Measurements from ENCODE around the gene DMXL1.
A peak's percentile ranks its signal among the peaks of the same experiment; 100 is the strongest.
"Not testable (repeated sequence)": the region's sequence is repeated elsewhere in the genome, so short reads cannot be mapped to it uniquely, and the experiment has no call there.

DMXL1 gene

DNA sequence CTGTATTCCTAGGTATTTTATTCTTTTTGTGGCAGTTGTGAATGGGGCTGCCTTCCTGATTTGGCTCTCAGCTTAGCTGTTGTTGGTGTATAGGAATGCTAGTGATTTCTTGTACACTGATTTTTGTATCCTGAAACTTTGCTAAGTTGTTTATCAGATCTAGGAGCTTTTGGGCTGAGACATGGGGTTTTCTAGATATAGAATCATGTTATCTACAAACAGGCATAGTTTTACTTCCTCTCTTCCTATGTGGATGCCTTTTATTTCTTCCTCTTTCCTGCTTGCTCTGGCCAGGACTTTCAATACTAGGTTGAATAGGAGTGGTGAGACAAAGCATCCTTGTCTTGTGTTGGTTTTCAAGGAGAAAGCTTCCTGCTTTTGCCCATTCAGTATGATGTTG lies 129.9 kb downstream of the DMXL1 start:
- peak; percentile 2 for DNase-seq (ENCODE audit: low spot score)

DNA sequence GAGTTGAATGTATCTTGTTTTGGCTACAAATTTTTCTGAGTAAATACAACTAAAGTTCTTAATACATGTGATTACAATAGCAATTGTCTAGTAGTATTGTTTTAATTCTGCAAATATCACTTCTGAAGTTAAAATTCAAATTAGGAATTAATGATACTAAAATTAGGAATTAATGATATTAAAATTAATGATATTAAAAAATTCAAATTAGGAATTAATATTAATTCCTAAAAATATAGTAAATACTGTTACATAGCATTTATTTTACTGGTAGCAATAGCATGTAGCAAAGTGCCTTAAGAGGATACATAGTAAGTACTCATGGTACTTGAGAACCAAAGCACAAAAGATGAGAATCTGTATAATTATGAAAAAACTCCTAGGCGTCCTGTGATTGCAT lies 136.2 kb downstream of the DMXL1 start:
- no peak for DNase-seq (ENCODE audit: low spot score)

DNA sequence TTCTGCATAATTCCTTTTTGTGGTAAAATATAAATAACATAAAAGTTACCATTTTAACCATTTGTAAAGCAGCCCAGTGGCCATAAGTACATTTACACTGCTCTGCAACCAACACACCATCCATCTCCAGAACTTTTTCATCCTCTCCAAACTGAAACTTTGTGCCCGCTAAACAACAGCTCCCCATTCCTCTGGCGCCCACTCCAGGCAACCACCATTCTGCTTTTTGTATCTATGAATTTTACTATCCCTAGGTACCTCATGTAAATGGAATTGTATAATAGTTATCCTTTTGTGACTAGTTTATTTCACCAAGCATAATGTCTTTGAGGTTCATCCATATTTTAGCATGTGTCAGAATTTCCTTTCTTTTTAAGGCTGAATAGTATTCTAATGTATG lies 141.1 kb downstream of the DMXL1 start:
- no peak for DNase-seq (ENCODE audit: low spot score)

DNA sequence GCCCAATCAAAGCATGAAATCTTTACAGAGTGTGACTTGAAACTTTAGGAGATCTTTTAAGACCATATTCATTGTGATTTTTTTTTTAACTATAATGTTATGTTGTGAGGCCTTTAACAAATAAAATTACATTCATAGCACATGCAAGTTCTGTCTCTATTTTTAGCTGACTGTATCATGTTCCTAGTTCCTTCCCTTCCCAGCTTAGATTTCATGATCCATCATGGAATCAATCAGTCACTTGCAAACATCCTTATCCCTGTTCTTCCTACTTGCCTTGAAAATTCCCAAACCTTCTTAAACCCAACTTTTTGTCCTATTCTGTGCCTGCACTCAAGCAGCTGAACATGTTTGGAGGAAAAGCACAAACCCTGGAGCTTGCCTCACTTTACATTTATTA lies 141.8 kb downstream of the DMXL1 start:
- DNase-seq (ENCODE audit: low spot score), result no peak

DNA sequence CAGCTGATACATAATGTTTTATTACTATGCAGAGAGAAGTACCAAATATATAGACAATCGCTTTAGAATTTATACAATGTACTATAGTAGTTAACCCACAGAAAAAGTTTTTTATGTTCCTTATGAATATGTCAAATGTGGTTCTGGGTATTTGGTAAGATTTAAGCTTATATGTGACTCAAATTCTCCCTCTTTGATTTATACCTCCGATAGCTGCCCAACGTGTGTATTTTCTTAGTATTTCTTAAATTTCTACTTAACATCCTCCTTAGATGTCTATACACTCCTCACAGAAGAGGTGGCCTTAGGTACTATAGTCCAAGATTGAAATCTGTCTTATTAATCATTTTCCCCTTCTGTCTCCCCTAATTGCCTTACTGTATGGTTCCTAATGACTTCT lies 146.3 kb downstream of the DMXL1 start:
- DNase-seq (ENCODE audit: low spot score), result no peak

DNA sequence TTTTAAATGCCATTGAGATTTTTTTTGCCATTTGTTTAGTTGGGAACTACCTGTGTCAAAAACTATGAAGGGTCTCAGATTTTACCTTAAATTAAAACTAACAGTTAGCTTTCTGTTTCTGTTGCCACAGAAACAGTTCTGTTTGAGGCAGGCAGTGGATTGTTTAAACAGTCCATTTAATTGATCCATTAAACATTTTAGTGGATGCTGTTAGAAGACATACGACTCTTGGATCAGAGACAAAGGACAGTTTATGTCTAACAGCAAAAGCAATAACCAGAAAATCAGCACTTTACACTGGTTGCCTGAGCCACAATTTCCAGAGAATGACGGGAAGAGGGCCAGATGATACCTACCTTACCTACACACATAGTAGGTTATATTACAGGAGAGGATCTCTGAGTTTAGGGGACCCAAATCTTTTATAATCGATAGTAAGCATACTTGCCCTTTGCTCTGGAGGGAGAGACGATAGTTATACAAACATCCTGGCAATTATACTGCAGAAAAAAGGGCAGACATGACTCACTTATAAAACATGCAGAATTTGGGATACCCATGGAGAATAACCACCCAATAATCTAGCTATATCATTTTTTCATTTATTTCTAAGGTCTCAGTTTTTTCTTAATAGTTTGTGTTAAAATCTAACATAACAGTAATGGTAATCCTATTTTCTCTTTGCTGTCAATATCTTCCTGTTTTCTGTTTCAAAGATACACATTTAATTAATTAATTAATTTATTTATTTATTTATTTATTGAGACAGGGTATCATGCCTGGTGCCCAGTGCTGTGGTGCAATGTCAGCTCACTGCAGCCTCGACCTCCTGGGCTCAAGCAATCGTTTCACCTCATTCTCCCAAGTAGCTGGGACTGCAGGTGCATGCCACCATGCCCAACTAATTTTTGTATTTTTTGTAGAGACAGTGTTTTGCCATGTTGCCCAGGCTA lies 148.2 kb downstream of the DMXL1 start:
- no peak for DNase-seq (ENCODE audit: low spot score)

DNA sequence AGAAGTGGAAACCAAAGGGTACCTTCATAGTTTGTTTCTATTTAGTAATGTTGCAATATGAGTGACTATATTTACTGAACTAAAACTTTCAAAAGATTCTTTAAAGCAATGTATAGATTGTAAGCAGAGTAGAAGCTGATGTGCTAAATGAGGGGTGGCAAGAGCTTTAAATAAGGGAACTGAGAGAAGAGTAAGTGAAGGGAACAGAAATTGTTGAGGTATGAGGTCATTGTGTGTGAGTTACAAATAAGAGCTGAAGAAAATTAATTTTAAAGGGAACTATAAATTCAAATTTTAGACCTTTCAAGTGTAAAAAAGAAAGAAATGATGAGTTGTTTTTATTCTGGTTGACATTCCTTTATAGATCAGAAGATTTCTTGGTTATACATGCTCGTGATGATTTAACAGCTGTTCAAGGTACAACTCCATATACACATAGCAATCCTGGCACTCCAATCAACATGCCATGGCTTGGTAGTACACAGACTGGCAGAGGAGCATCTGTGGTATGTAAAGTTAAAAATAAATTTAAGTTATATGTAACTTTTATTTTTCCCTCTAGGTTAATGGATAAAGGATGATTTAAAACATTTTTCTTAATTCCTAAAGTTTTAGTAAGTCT lies 149.8 kb downstream of the DMXL1 start:
- DNase-seq (ENCODE audit: low spot score), result no peak

DNA sequence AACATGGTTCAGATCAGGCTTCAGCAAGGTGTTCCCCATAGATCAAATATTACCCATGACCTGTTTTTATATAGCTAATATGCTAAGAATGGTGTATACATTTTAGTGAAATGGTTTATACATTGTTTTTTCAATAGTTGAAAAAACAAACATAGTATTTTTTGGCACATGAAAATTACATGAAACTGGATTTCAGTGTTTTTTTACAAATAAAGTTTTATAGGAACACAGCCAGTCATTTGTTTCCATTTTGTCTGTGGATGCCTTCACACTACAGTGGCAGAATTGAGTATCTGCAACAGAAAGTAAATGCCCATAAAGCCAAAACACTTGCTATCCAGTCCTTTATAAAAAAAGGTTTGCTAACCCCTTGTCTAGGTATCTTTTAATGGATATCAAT lies 150.4 kb downstream of the DMXL1 start:
- no peak for DNase-seq (ENCODE audit: low spot score)

DNA sequence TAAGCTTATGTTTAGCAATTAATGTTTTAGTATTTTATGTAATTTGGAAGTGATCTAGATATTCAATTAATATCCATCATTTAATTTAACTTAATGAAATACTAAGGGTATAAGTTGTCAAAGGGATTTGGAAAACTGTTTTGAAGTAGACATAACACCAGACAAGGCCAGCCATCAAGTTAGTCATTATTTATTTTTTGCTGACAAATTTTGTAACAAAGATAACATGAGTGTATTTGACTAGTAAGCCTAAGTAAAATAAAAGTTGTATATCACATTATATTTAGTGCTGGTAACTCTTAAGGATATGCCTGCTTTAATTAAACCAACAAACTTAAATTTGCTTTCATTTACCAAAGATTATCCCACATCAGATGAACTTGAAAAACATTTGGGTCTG lies 159.1 kb downstream of the DMXL1 start:
- no peak for DNase-seq (ENCODE audit: low spot score)

DNA sequence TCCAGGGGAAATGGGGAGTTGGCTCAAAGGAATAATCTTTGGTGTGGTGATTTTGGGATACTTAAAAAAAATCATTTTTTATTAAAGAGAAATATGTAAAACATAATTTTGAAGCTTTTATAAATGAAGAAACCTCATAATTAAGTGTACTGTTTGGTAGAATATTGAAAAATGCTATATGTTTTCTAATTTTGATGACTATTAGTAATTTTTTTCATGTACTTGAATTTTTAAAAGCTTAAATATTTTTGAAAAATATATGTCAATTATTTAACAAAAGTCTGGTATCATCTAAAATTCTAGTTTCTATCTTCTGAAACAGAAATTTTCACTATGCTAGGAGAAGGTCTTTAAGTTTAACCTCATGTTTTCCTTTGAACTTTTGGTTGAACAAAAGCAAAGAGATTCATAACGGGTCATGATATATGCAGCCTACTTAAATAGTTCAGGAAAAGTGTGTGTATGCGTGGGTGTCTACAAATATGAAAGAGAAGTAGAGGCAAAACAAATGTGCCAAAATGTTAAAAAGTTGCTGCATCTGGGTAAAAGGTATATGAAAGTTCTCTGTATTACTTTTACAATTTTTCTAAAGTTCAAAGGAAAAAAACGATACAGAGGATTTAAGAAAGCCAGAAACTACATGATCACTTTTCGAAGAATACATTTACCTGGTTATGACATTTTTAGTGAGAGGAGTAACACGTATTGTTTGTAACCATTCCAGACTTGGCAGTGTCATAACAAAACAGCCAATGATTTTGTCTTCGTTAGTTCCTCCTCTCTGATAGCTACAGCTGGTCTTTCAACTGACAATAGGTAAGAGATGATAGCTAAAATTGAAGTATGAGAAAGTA lies 167.6 kb downstream of the DMXL1 start:
- no peak for DNase-seq (ENCODE audit: low spot score)

DNA sequence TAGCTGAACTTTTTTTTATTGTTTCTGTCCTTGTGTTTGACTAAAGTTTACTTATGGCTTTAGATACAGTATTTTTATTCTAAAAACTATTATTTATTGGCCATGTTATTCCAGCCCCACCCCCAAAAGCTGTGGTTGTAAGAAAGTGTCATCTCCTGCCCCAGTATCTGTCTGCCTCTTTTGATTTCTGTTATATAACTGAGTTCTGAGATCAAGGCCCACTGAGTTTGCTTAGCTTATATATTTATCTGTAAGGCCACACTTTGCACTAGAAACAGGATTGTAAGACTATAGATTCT lies 168.2 kb downstream of the DMXL1 start:
- no peak for DNase-seq (ENCODE audit: low spot score)

DNA sequence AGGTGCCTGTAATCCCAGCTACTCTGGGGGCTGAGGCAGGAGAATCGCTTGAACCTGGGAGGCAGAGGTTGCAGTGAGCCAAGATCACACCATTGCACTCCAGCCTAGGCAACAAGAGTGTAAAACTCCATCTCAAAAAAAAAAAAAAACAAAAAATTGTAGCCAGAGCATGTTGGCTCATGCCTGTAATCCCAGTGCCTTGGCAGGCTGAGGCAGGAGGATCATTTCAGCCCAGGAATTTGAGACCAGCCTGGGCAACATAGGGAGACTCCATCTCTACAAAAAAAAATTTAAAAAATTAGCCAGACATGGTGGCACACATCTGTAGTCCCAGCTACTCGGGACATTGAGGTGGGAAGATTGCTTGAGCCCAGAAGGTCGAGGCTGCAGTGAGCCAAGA lies 168.9 kb downstream of the DMXL1 start:
- DNase-seq (ENCODE audit: low spot score), result not testable (repeated sequence)

DNA sequence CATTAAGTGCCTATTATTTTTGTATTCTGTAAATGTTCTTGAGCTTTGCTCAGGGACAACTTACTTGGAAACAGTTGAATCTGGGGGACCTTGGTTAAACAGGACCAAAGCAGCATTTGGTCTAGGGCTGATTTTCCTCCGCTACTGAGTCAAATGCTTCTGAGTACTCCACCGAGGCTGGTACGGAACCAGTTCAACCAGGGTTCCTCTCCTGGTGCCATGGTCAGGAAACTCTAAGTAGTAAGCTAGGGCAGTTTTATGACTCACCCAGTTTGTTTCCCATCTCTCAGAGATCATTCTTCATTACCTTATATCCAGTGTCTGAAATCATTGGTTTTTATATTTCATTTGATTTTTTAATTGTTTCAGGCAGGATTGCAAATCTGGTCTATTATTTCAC lies 173.0 kb downstream of the DMXL1 start:
- no peak for DNase-seq (ENCODE audit: low spot score)

DNA sequence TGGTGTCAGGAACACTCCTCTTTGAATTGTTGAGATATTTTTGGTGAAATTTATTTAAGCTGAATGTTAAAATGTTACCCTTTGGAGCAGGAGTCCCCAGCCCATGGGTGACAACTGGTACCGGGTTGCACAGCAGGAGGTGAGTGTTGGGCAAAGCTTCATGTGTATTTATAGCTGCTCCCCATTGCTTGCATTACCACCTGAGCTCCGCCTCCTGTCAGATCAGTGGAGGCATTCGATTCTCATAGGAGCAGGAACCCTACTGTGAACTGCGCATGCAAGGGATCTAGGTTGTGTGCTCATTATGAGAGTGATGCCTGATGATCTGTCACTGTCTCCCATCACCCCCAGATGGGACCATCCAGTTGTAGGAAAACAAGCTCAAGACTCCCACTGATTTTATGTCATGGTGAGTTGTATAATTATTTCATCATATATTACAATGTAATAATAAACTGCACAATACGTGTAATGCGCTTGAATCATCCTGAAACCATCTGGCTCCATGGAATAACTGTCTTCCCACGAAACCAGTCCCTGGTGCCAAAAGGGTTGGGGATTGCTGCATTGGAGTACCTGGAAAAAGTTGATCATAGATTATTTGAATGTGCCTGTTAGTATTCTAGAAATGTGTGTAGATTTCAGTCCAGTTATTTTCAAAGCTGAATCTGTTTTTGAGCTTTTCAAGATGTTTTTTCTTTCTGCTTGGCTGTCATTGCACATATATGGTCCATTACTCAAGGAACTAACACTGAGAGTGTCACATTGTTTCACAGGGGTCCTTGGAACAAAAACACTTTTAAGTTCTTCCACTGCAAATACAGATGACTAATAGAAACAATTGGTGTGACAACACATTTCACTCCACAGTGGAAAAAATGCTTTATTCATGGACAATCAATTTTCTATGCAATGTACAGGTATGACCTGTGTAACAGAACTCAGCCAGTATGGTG lies 180.3 kb downstream of the DMXL1 start:
- DNase-seq (ENCODE audit: low spot score), result no peak

DNA sequence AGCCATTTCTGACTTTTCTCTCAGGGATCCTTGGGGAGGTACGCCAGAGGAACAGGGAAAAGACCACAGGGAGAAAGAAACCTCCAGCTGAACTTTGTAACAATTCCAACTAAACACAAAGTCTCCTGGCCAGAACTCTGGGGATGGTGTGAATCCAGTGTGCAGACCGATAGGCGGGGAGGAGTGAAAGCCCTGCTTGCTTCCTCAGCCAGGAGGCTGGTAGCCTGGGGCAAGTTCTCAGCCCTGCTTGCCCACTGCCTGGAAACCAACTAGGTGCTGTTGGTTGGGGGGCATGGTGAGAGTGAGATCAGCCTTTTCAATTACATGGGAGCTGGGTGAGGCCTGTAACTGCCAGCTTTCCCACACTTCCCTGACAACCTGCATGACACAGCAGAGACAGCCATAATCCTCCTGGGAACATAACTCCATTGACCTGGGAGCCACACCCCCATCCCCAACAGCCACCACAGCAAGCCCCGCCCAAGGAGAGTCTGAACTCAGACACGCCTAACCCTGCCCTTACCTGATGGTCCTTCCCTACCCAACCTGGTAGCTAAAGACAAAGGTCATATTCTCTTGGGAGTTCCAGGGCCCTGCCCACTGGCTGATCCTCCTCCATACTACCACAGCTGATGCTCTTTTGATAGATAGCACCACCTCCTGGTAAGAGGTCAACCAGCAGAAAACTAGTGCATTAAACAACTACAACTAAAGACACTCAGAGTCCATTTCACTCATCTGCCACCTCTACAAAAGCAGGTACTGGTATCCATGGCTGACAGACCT lies 184.9 kb downstream of the DMXL1 start:
- no peak for DNase-seq (ENCODE audit: low spot score)

DNA sequence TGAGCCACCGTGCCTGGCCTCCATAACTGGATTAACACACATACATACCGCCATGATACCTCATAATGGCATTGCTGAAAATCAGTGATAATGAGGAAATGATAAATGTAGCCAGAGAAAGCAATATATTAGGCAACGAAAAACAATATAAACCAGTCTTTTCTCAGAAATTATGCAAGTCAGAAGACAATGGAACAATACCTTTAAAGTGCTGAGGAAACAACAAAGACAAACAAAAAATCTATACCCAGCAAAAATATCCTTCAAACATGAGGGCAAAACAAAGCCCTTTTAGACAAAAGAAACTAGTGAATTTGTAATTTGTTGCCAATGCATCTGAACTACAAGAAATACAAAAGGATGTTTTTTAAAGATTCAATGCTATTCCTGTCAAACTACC lies 186.7 kb downstream of the DMXL1 start:
- no peak for DNase-seq (ENCODE audit: low spot score)

DNA sequence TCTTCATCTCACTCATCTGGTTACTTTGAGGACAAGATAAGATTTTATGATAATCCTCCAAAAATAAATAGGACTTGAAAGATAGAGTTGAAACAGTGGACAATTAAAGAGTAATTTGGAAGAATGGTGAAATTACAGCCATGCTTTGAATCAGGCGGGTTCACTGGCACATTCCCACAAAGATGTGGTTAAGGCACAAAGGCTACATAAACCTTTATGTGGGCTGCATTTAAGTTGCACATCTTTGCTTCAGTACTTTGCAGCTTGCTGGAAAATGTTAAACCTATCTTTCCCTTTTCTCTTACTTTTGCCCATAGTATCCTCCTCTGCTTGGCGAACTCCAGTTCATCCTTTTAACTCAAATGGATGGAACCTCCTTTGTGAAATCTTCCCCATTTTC lies 192.8 kb downstream of the DMXL1 start:
- DNase-seq (ENCODE audit: low spot score), result no peak

DNA sequence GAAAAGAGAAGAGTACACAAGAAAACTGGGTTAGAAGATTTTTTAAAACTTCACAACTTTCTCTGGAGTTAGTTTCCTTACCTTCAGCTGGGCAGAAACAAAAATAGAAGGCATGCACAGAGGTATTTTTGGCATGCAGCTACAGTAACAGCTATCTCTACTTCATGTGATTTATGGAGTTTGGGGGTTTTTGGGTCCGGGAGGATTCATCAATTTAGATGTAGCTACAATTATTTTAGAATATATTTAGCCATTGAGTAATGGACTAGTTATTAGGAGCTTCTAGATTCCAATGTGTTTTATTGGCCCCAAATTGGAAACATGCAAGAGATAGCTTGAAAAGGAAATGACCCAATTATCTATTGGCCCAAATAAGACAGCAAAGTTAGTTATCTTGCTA lies 193.3 kb downstream of the DMXL1 start:
- no peak for DNase-seq (ENCODE audit: low spot score)

DNA sequence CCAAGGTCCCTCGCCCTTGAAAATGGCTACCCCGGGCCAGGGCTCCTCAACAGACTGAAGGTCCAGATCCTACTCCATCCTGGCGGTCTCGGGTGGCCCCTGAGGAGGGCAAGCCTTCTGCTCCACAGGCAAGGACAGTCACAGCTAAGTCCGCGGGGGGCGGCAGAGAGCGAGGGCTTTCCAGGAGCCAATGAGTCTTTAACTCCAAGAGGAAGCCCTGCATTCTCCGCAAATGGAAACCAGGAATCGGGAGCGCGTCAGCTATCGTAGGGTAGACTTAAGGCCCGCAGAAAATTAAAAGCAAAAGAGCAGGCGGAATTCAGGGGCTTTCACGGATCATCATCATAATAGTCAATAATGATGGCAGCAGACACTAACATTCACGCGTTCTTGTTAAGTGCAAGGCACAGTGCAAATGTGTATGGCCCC lies 197.1 kb downstream of the DMXL1 start:
- peak; percentile 90 for DNase-seq (ENCODE audit: low spot score)

DNA sequence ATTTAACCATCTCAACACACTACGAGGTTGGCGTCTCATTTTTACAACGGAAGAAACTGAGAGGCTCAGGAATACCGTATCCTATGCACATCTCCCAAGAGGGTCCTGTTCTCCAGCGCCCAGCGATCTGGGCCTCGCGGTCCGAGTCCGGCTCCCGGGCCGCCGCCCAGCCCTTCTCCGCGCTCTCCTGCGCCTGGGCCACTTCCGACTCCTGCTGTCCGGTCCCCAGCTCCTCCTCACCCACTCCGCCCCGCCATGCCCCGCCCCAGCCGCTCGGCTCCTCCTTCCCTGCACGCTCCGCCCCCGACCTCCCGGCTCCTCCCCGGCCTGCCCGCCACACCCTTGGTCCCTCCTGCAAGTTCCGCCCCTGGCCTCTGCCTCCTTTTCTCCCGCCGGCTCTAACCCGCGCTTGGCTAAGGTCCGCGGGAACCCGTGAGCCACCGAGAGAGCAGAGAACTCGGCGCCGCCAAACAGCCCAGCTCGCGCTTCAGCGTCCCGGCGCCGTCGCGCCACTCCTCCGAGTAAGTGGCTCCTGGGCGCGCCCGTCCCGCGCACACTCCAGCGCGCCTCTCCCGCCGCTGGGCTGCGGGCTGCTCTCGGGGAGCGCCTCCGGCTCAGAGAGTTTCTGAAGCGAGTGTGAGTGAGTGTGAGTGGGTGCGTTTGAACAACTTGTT lies 197.6 kb downstream of the DMXL1 start:
- DNase-seq (ENCODE audit: low spot score), result peak; percentile 91
